IPS-15b (cell line): Measurements from ENCODE around the gene EMC10.
"Not testable (repeated sequence)": the region's sequence is repeated elsewhere in the genome, so short reads cannot be mapped to it uniquely, and the experiment has no call there.

Experiments
- H3K27me3 ChIP-seq: one replicate; pipeline ENCODE4 v1.6.1; 2013; ENCODE audit warnings: low read length; ENCODE audit not compliant: control insufficient read depth, insufficient read depth
- H3K36me3 ChIP-seq: one replicate; pipeline ENCODE4 v1.6.1; 2013; ENCODE audit warnings: low read length; ENCODE audit not compliant: control insufficient read depth, insufficient read depth
- H3K4me1 ChIP-seq: one replicate; pipeline ENCODE4 v1.6.1; 2013; ENCODE audit warnings: mild to moderate bottlenecking, low read length; ENCODE audit not compliant: control insufficient read depth, insufficient read depth
- H3K4me3 ChIP-seq: one replicate; pipeline ENCODE4 v1.5.1; 2013; ENCODE audit warnings: low read depth, low read length
- H3K9ac ChIP-seq: one replicate; pipeline ENCODE4 v1.6.1; 2013; ENCODE audit warnings: low read depth, mild to moderate bottlenecking, low read length
- H3K9me3 ChIP-seq: one replicate; pipeline ENCODE4 v1.6.1; 2013; ENCODE audit warnings: mild to moderate bottlenecking, low read length; ENCODE audit not compliant: control insufficient read depth, insufficient read depth

The EMC10 gene

DNA sequence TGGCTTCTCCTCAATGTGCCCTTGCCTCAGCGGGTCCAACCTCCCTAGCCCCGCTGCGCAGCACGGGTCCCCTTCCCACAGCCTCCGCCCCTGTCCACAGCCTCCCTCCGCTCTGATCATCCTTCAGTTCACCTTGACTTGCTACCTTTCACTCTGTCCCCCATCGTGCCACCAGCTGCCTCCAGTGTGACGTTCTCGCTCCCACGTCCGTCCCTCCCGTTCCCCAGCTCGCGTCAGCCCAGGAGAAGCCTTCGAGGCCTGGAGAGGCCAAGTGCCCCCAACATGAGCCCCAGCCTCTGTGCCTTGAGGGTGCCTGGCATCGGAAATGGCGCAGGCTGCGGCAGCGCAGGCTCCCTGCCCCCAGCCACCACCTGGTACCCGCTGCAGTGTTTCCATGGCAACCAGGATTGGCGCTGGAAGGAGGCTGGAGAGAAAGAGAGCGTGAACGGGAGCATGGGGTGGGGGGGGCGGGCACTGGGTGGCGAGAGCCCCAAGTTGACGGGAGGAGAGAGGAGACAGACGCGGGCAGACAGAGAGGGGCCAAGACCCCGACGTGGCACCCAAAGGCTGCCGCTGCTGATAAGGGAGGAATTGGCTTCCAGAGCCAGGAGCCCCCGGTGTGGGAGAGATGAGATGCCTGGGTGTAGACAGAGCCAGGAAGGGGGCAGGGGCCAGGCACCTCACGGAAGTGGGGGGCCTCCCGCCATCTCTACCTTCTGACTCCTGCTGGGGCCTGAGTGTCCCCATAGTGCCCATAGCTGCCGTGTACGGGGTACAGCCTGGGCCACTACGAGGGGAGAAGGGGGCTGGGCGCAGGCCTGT lies 38.2 kb downstream of the EMC10 start:
- no peaks in the 10 kb centered on the region for H3K4me1 ChIP-seq
- H3K4me3 ChIP-seq = no peak overlapping the region
- no peaks in the 10 kb centered on the region for H3K9me3 ChIP-seq
- H3K27me3 ChIP-seq = peaks cover 5% of the 10 kb centered on the region
- no peak overlapping the region for H3K9ac ChIP-seq
- H3K36me3 ChIP-seq = peaks cover 10% of the 10 kb centered on the region

DNA sequence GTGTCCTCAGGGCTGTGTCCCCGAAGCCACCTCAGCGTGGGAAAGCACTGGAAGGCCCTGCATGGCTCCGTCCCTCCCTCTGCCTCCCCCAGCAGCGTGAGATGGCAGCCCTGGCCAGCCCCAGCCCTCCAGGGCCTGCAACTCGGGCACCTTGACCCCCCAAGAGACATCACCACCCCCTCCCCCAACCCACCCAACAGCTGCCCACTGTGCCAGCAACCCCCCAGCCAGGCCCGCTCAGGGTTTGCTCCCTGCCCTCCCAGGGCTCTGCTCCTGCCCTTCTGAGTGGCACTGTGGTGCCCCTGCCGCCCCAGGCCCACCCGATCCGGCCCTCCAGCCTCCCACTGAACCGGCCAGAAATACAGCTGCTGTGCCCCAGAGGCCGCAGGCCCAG lies 38.9 kb downstream of the EMC10 start:
- Histone ChIP-seq H3K9ac (no peak overlapping the region), H3K9me3 (no peaks in the 10 kb centered on the region), H3K36me3 (peaks cover 10% of the 10 kb centered on the region), H3K4me1 (no peaks in the 10 kb centered on the region), H3K27me3 (peaks cover 4% of the 10 kb centered on the region), H3K4me3 (no peak overlapping the region)

- Histone ChIP-seq H3K27me3 (peaks cover 4% of the 10 kb centered on the region), H3K9me3 (no peaks in the 10 kb centered on the region), H3K4me1 (no peaks in the 10 kb centered on the region), H3K4me3 (peak overlapping the region; percentile 18), H3K36me3 (peaks cover 10% of the 10 kb centered on the region), H3K9ac (no peak overlapping the region)
Measured at GRCh38 chr19:50516456-50516855, 40.1 kb downstream of the EMC10 start.

GRCh38 chr19:50516964-50517703 lies 40.8 kb downstream of the EMC10 start:
- no peak overlapping the region for H3K9ac ChIP-seq
- H3K9me3 ChIP-seq = no peaks in the 10 kb centered on the region
- H3K36me3 ChIP-seq = peaks cover 10% of the 10 kb centered on the region
- H3K27me3 ChIP-seq = peaks cover 4% of the 10 kb centered on the region
- peak overlapping the region; percentile 18 for H3K4me3 ChIP-seq
- no peaks in the 10 kb centered on the region for H3K4me1 ChIP-seq

DNA sequence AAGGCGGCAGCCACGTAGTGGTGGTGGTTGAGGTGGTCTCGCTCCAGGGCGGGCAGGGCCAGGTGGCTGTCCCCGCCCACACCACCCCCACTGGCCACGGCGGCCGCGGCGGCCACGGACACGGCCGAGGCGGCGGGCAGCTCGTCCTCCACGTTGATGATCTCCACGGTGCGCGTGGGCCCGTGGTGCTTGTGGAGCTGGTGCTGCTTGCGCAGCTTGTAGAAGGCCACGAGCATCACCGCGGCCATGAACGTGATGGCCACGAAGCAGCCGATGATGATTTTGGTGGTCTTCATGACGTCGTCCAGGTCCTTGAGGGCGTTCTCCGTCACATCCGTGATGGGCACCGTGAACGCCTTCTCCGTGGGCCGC lies 41.4 kb downstream of the EMC10 start:
- Histone ChIP-seq H3K9me3 (no peaks in the 10 kb centered on the region), H3K4me3 (no peak overlapping the region), H3K4me1 (no peaks in the 10 kb centered on the region), H3K36me3 (peaks cover 10% of the 10 kb centered on the region), H3K27me3 (peaks cover 4% of the 10 kb centered on the region), H3K9ac (no peak overlapping the region)

GRCh38 chr19:50518091-50519005 lies 42.0 kb downstream of the EMC10 start:
- Histone ChIP-seq H3K9ac (no peak overlapping the region), H3K36me3 (peaks cover 10% of the 10 kb centered on the region), H3K4me1 (no peaks in the 10 kb centered on the region)

GRCh38 chr19:50519006-50519575 lies 42.8 kb downstream of the EMC10 start:
- no peaks in the 10 kb centered on the region for H3K4me1 ChIP-seq
- no peak overlapping the region for H3K9ac ChIP-seq
- peaks cover 10% of the 10 kb centered on the region for H3K36me3 ChIP-seq
- H3K4me3 ChIP-seq = no peak overlapping the region
- no peaks in the 10 kb centered on the region for H3K9me3 ChIP-seq
- peaks cover 4% of the 10 kb centered on the region for H3K27me3 ChIP-seq

More at GRCh38 chr19:50518091-50519005, 42.0 kb downstream of the EMC10 start:
- no peak overlapping the region for H3K4me3 ChIP-seq
- H3K9me3 ChIP-seq = no peaks in the 10 kb centered on the region
- H3K27me3 ChIP-seq = peaks cover 4% of the 10 kb centered on the region

GRCh38 chr19:50520822-50521465 lies 44.6 kb downstream of the EMC10 start:
- H3K27me3 ChIP-seq = no peaks in the 10 kb centered on the region
- no peaks in the 10 kb centered on the region for H3K4me1 ChIP-seq
- H3K4me3 ChIP-seq = no peak overlapping the region
- no peak overlapping the region for H3K9ac ChIP-seq
- H3K36me3 ChIP-seq = peaks cover 10% of the 10 kb centered on the region
- H3K9me3 ChIP-seq = no peaks in the 10 kb centered on the region

DNA sequence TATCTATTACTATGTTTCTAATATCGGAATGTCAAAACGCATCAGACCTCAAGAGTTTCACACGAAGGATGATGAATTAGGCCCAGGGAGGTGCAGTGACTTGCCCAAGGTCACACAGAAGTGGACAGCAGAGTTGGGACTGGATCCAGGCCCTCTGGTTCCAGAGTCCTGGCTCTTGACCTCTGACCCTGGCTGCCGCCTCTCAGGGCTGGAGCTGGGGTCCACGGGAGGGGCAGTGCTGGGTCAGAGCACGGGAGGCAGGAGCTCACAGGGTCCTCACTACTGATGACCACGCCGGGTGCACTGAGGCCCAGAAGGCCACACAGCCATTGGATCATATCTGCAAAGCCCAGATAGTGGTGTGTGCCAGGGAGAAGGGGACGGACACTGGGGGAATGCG lies 46.6 kb downstream of the EMC10 start:
- Histone ChIP-seq H3K36me3 (peaks cover 10% of the 10 kb centered on the region), H3K4me1 (no peaks in the 10 kb centered on the region), H3K9me3 (no peaks in the 10 kb centered on the region), H3K9ac (no peak overlapping the region), H3K4me3 (no peak overlapping the region), H3K27me3 (no peaks in the 10 kb centered on the region)

- H3K9ac ChIP-seq, H3K4me1 ChIP-seq, H3K4me3 ChIP-seq, H3K9me3 ChIP-seq, H3K36me3 ChIP-seq, H3K27me3 ChIP-seq: not testable (repeated sequence)
Measured at GRCh38 chr19:50528052-50528451, 51.7 kb downstream of the EMC10 start.

DNA sequence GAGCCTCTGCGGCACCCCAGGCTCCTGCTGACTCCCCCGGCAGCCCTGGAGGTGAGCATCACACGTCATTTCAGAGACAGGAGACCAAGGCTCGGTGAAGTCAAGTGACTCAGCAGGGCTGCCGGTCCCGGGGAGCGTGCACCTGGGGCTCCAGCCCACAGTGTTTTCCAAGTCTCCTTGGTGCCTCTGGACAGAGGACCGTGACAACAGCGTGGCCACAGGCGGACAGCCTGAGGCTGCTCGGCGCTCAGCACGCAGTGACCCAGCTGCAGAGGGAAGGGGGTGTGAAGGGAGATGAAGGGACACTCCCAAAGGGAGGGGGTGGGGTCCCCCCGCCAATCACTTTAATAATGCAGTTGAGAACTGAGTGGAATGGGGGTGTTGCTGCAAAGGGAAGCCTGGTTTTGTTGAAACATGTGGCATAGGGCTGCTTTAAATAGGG lies 54.9 kb downstream of the EMC10 start:
- Histone ChIP-seq H3K4me3 (peak overlapping the region; percentile 4), H3K4me1 (peaks cover 3% of the 10 kb centered on the region), H3K9ac (no peak overlapping the region), H3K9me3 (no peaks in the 10 kb centered on the region), H3K27me3 (no peaks in the 10 kb centered on the region), H3K36me3 (peaks cover 2% of the 10 kb centered on the region)
